GM04503 (cell line): Measurements from ENCODE around the gene ERAP2.

Experiments
- DNase-seq: peaks from one replicate; pipeline ENCODE4 v3.0.0-alpha.2; 2012; ENCODE audit warnings: low read depth

ERAP2 gene

GRCh38 chr5:96966801-96967200 lies 90.5 kb downstream of the ERAP2 start:
- DNase-seq, result no peak

GRCh38 chr5:96967400-96967799 lies 91.1 kb downstream of the ERAP2 start:
- DNase-seq, result no peak

DNA sequence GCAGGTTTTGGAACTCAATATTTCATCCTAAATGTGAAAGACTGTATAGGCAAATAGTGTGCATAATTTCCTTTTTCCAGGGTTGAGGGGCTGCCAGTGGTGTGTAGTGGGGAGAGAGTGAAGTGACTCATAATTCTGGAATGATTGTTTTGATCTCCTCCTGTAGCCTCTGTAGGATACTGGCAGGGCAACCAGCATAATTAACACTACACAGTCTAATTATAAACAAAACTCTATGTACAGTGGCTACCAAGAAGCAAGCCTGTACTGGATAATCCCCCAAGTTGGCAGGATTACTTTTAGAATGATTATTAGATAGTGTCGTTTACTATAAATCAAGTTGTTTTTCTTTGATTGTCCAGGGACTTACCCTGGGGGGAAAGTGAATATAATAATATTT lies 91.8 kb downstream of the ERAP2 start:
- no peak for DNase-seq

GRCh38 chr5:96968614-96969013 lies 92.3 kb downstream of the ERAP2 start:
- no peak for DNase-seq
